ENCODE data around the gene GNB5. TPM values are rescaled to one million over a fixed set of nuclear protein-coding genes. Genes with fewer than 3 reads are reported as not detected.

The GNB5 gene
- total RNA-seq, 2 donors from 2014 or later, result 27.9 to 43.2 TPM

- ATAC-seq (ENCODE audit: insufficient number of reproducible peaks, low FRiP score, low read depth) (no peak), DNase-seq (ENCODE audit: low spot score) (no peak)
- Histone ChIP-seq H3K27me3 (replicated peaks; ENCODE audit: insufficient read depth) (no peaks in the 10 kb centered on the region), H3K4me3 (peak overlapping the region; percentile 88), H3K27ac (no peak overlapping the region), H3K9me3 (no peaks in the 10 kb centered on the region), H3K4me1 (ENCODE audit: control insufficient read depth in 1 of 2, low read depth in 2 of 2) (peaks cover 3 to 16% of the 10 kb centered on the region in 2 donors), H3K36me3 (no peaks in the 10 kb centered on the region)
- TF ChIP-seq CTCF (IDR thresholded peaks at IDR 0.05), result no peak
These were observed 10.2 kb downstream of the GNB5 start for GRCh38 chr15:52180851-52181450.

GRCh38 chr15:52180196-52180835 is 10.9 kb downstream of the GNB5 start:
- no peak for ATAC-seq (ENCODE audit: insufficient number of reproducible peaks, low FRiP score, low read depth)
- Histone ChIP-seq H3K36me3 (no peaks in the 10 kb centered on the region), H3K4me3 (peak overlapping the region; percentile 88), H3K27ac (peak overlapping the region; percentile 77 to 78), H3K27me3 (replicated peaks; ENCODE audit: insufficient read depth) (no peaks in the 10 kb centered on the region), H3K4me1 (ENCODE audit: control insufficient read depth in 1 of 2, low read depth in 2 of 2) (peaks cover 3 to 16% of the 10 kb centered on the region in 2 donors), H3K9me3 (no peaks in the 10 kb centered on the region)
- TF ChIP-seq CTCF (IDR thresholded peaks at IDR 0.05), result no peak
- no peak for DNase-seq (ENCODE audit: low spot score)

GRCh38 chr15:52179278-52180195 is 11.7 kb downstream of the GNB5 start:
- peaks cover 3 to 16% of the 10 kb centered on the region in 2 donors for H3K4me1 ChIP-seq (ENCODE audit: control insufficient read depth in 1 of 2, low read depth in 2 of 2)
- no peaks in the 10 kb centered on the region for H3K27me3 ChIP-seq (replicated peaks; ENCODE audit: insufficient read depth)
- no peaks in the 10 kb centered on the region for H3K9me3 ChIP-seq
- peak overlapping the region; percentile 88 for H3K4me3 ChIP-seq
- ATAC-seq (ENCODE audit: insufficient number of reproducible peaks, low FRiP score, low read depth) (peak; percentile 75), DNase-seq (ENCODE audit: low spot score) (peak; percentile 19)
- H3K27ac ChIP-seq, result peak overlapping the region; percentile 77 to 78
- H3K36me3 ChIP-seq, result no peaks in the 10 kb centered on the region
- TF ChIP-seq CTCF (IDR thresholded peaks at IDR 0.05), result no peak

- no peak for DNase-seq (ENCODE audit: low spot score)
- peak overlapping the region; percentile 88 for H3K4me3 ChIP-seq
These were observed 12.4 kb downstream of the GNB5 start for GRCh38 chr15:52178765-52179164.

More at GRCh38 chr15:52178765-52179164, 12.4 kb downstream of the GNB5 start:
- Histone ChIP-seq H3K4me1 (ENCODE audit: control insufficient read depth in 1 of 2, low read depth in 2 of 2) (peaks cover 3 to 16% of the 10 kb centered on the region in 2 donors), H3K27me3 (replicated peaks; ENCODE audit: insufficient read depth) (no peaks in the 10 kb centered on the region), H3K36me3 (no peaks in the 10 kb centered on the region), H3K9me3 (no peaks in the 10 kb centered on the region), H3K27ac (peak overlapping the region; percentile 77 to 78)
- TF ChIP-seq CTCF (IDR thresholded peaks at IDR 0.05), result no peak
- no peak for ATAC-seq (ENCODE audit: insufficient number of reproducible peaks, low FRiP score, low read depth)

Measured in thoracic aorta (tissue), 2 donors.